GM12872 (cell line): Measurements from ENCODE around the gene ELAVL4.

Experiments used
- TF ChIP-seq, protein P1 (sequence below): IDR thresholded peaks from 3 replicates; pipeline ENCODE4 v1.5.1; 2011; ENCODE audit warnings: low read depth, mild to moderate bottlenecking, low read length, moderate library complexity; ENCODE audit not compliant: insufficient read depth

Gene ELAVL4

GRCh38 chr1:50091068-50091467, 17.7 kb upstream of the ELAVL4 start:
- TF ChIP-seq, protein P1, sequence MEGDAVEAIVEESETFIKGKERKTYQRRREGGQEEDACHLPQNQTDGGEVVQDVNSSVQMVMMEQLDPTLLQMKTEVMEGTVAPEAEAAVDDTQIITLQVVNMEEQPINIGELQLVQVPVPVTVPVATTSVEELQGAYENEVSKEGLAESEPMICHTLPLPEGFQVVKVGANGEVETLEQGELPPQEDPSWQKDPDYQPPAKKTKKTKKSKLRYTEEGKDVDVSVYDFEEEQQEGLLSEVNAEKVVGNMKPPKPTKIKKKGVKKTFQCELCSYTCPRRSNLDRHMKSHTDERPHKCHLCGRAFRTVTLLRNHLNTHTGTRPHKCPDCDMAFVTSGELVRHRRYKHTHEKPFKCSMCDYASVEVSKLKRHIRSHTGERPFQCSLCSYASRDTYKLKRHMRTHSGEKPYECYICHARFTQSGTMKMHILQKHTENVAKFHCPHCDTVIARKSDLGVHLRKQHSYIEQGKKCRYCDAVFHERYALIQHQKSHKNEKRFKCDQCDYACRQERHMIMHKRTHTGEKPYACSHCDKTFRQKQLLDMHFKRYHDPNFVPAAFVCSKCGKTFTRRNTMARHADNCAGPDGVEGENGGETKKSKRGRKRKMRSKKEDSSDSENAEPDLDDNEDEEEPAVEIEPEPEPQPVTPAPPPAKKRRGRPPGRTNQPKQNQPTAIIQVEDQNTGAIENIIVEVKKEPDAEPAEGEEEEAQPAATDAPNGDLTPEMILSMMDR: no peak

DNA sequence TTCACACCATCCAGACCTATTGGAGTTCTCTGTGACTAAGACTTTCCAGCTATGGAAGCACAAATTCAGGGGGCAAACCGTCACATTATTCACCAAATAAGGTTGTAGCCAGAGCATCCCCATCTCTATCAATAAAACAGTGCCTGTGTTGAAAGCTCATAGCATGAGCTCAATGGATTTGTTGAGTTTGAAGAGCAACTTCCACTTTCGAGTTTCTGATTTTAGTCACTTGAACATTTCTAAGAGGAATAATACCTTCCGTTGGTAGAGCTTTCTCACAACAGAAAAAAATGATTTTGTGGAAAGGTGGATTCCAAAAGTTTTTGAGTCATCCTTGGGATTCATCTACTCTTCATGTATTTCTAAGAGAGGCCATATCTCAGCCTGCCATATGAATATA, 13.0 kb upstream of the ELAVL4 start:
- TF ChIP-seq, protein P1: no peak

- TF ChIP-seq, protein P1: no peak
These were observed 11.6 kb upstream of the ELAVL4 start for GRCh38 chr1:50097021-50097679.

GRCh38 chr1:50097791-50098190, 10.9 kb upstream of the ELAVL4 start:
- TF ChIP-seq, protein P1: no peak

DNA sequence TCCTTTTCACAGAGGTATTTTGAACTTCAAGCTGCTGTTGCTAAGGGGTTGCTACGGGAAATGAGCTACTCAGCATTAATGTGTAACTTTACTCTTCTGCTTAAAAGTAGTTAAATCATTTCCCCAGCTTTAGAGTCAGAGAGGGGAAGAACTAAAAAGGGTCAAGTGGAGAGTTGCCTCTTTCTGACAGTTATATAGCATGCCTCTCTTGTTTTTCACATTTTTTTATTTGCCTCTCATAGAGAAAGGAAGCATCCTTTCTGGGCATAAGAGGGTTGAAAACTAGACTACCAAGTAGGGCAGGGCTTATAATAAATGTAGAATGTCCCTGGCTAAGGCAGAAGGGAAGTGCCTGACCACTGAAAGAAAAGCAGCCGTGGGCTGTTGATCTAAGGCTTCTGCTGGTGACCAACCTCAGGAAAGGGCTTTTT, 10.1 kb upstream of the ELAVL4 start:
- TF ChIP-seq, protein P1: no peak

DNA sequence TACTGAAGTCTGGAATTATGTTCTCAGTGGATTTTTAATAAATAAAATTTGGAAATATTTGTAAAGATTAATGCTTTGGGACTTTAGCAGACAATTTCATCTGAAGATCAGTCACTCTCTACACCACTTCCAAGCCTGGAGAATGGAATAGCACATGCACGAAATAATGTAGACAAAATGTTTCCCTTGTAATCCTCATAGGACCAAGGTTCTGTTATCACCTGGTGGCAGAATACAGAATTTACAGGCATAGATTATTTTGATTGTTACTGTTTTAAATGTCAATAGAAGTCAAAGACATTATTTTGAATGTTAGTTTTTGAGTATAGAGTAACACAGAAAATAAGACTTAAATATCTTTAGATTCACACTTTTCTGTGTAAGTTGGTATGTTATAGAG, 9.1 kb upstream of the ELAVL4 start:
- TF ChIP-seq, protein P1: no peak

DNA sequence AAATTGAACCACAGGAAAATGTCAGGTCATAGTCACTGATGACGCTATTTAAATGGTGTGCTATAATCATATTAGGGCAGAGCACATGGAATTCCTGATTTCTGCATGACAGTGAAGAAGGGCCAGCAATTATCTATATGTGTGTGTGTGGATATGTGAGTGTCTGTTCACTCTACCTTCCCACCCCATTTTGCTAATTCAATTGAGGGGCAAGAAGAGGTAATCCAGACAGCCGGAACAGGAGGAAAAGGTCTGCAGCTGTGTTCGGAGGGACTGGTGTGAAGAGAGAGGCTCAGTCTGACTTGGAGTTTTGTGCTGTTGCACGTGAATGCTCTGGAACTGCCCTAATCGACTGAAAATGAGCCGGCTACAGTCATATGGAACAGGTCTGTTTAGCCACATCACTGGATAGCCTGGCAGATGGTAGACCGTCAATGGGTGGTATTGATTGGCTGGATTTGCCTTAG, 5.1 kb upstream of the ELAVL4 start:
- TF ChIP-seq, protein P1: no peak
